Measurements from ENCODE around the gene GLRB.
"Not testable (repeated sequence)": the region's sequence is repeated elsewhere in the genome, so short reads cannot be mapped to it uniquely, and the experiment has no call there.

GLRB gene

GRCh38 chr4:157128395-157128794 is 52.4 kb downstream of the GLRB start:
- DNase-seq (ENCODE audit: low read depth), result no peak

GRCh38 chr4:157141976-157142375 is 66.0 kb downstream of the GLRB start:
- DNase-seq (ENCODE audit: low read depth), result no peak

GRCh38 chr4:157143369-157143768 is 67.4 kb downstream of the GLRB start:
- DNase-seq (ENCODE audit: low read depth), result no peak

GRCh38 chr4:157151711-157152110 is 75.8 kb downstream of the GLRB start:
- no peak for DNase-seq (ENCODE audit: low read depth)

- DNase-seq (ENCODE audit: low read depth), result no peak
Measured at GRCh38 chr4:157165935-157166610, 90.1 kb downstream of the GLRB start.

- no peak for DNase-seq (ENCODE audit: low read depth)
Measured at GRCh38 chr4:157170321-157170720, 94.4 kb downstream of the GLRB start.

- DNase-seq (ENCODE audit: low read depth), result no peak
Measured at GRCh38 chr4:157172011-157172410, 96.1 kb downstream of the GLRB start.

GRCh38 chr4:157180268-157180667 is 104.3 kb downstream of the GLRB start:
- DNase-seq (ENCODE audit: low read depth), result not testable (repeated sequence)

GRCh38 chr4:157184300-157184699 is 108.3 kb downstream of the GLRB start:
- DNase-seq (ENCODE audit: low read depth), result no peak

- no peak for DNase-seq (ENCODE audit: low read depth)
Measured at GRCh38 chr4:157185363-157185762, 109.4 kb downstream of the GLRB start.

- DNase-seq (ENCODE audit: low read depth), result no peak
Measured at GRCh38 chr4:157195374-157195773, 119.4 kb downstream of the GLRB start.

- no peak for DNase-seq (ENCODE audit: low read depth)
Measured at GRCh38 chr4:157196046-157196445, 120.1 kb downstream of the GLRB start.

- no peak for DNase-seq (ENCODE audit: low read depth)
Measured at GRCh38 chr4:157204634-157205244, 128.8 kb downstream of the GLRB start.

- DNase-seq (ENCODE audit: low read depth), result no peak
Measured at GRCh38 chr4:157217708-157218107, 141.8 kb downstream of the GLRB start.

GRCh38 chr4:157219711-157220370 is 143.9 kb downstream of the GLRB start:
- no peak for DNase-seq (ENCODE audit: low read depth)

GRCh38 chr4:157220371-157220881 is 144.5 kb downstream of the GLRB start, which contains the start of gene GRIA2:
Gene GRIA2, plus strand, starts transcription at chr4:157220728. Its CDS starts 315 bp downstream, at chr4:157221043.
- DNase-seq (ENCODE audit: low read depth), result no peak

- no peak for DNase-seq (ENCODE audit: low read depth)
Measured at GRCh38 chr4:157221426-157221894, 145.5 kb downstream of the GLRB start.
